Heart right ventricle (tissue), 16 donors: ENCODE results near the gene GAPDH. TPM values are rescaled to one million over a fixed set of nuclear protein-coding genes. Genes with fewer than 3 reads are reported as not detected.
A peak's percentile ranks its signal among the peaks of the same experiment; 100 is the strongest.
"Not testable (repeated sequence)": the region's sequence is repeated elsewhere in the genome, so short reads cannot be mapped to it uniquely, and the experiment has no call there.

Source experiments
- ATAC-seq, 8 donors: fragments of 200-7000 bp; cut with Tn5 transposase; one replicate each; pipeline ENCODE4 v1.9.1; 2020; ENCODE audit warnings: mild to moderate bottlenecking in 8 of 8, moderate library complexity in 8 of 8, moderate number of reproducible peaks in 1 of 8
- DNase-seq, 2 donors: peaks; one replicate each; pipeline ENCODE4 v3.0.0-alpha.2; 2020
- H3K27ac ChIP-seq, 10 donors: fragments of 200-600 bp; sonication (generic) in 2 of 10; one replicate each; pipeline versions ENCODE4 v1.5.0 to v1.8.0; 2020 to 2022; ENCODE audit warnings: mild to moderate bottlenecking in 3 of 10
- H3K27me3 ChIP-seq, 7 donors: fragments of 200-600 bp; one replicate each; pipeline ENCODE4 v1.8.0; 2021 to 2022; ENCODE audit warnings: mild to moderate bottlenecking in 2 of 7
- H3K36me3 ChIP-seq, 9 donors: fragments of 200-600 bp; sonication (generic) in 1 of 9; one replicate each; pipeline versions ENCODE4 v1.5.0 to v1.8.0; 2020 to 2022; ENCODE audit warnings: mild to moderate bottlenecking in 2 of 9
- H3K4me1 ChIP-seq, 9 donors: fragments of 200-600 bp; sonication (generic) in 1 of 9; one replicate each; pipeline versions ENCODE4 v1.5.0 to v1.8.0; 2020 to 2022; ENCODE audit warnings: mild to moderate bottlenecking in 4 of 9
- H3K4me3 ChIP-seq, 10 donors: fragments of 200-600 bp; sonication (generic) in 2 of 10; one replicate each; pipeline versions ENCODE4 v1.5.0 to v1.8.0; 2020 to 2022; ENCODE audit warnings: mild to moderate bottlenecking in 7 of 10, moderate library complexity in 2 of 10
- H3K9me3 ChIP-seq, 11 donors: fragments of 200-600 bp in 10 of 11; sonication (generic) in 2 of 11; one replicate each; pipeline versions ENCODE4 v1.5.0 to v1.8.0; 2013 to 2022; ENCODE audit warnings: mild to moderate bottlenecking in 2 of 11, control low read depth in 1 of 11, moderate library complexity in 1 of 11
- CTCF ChIP-seq, 9 donors: fragments of 200-600 bp; sonication (generic) in 2 of 9; IDR thresholded peaks; one replicate each; pipeline versions ENCODE4 v1.5.0 to v1.8.0; 2021 to 2022; ENCODE audit warnings: antibody characterized with exemption in 9 of 9, mild to moderate bottlenecking in 5 of 9, moderate library complexity in 1 of 9
- WGBS, 2 donors: extraction: QIAGEN DNeasy Blood & Tissue Kit; methylation state at CpG; one replicate each; pipeline ENCODE4 v1.1.7; 2013; ENCODE audit warnings: inconsistent platforms in 1 of 2; 5-methylcytosine and 5-hydroxymethylcytosine counted together
- intact Hi-C, 10 donors: fragments of 100-400 bp; cut with DNase I; formaldehyde crosslinking; loops; one replicate each; pipeline versions ENCODE4 v1.11.1 to v1.14.2; 2022
- long read RNA-seq, 3 donors: library from polyadenylated mRNA; unstranded; transcript quantifications; one replicate each; pipeline ENCODE4 v2.0.0, GENCODE V29; 2020 to 2021
- polyA plus RNA-seq, 2 donors: library from polyadenylated mRNA; stranded (reverse); fragments of 200-250 nt; gene quantifications; one replicate each; pipeline ENCODE4 v1.2.3, GENCODE V29; 2013
- total RNA-seq, 10 donors: library from RNA; stranded (reverse); fragmentation: NEBNext Ultra II Directional in 3 of 10; extraction: Animal tissue kit (Norgen Biotek cat#: 25700) in 3 of 10; gene quantifications; one replicate each; pipeline versions ENCODE4 v1.2.1 to v1.2.4, GENCODE V29; 2021 to 2023
- donor health status: Arrhythmogenic right ventricular cardiomyopathy.
- donor health status: ischemic (EF 13 %, LVEDD 7.1; RV severe dilation, severe dysfunction).
- donor health status: healthy with polysubstance abuse.
- donor health status: DM: no; HTN: yes; CAD: no.
- donor health status: DM: no; HTN: no; CAD: no.
- donor health status: ischemic (EF 25% LVEDD 6.9; RV normal size, moderate dysfunction).
- donor health status: ischemic (EF 25% LVEDD 5.7; RV mildly dilated, moderate dysfunction).
- donor health status: healthy.
- donor health status: DM: yes; HTN: yes; CAD: no.
- donor health status: Ischemic cardiomyopathy.
- donor health status: ischemic (EF 35%, LVEDD 5.7; RV mildly dilated, moderate dysfunction).
- donor health status: nonischemic (EF 11% LVEDD 7.7; RV severe dilation, severe dysfunction).
- donor health status: DM: yes; HTN: yes; CAD: no.
- donor health status: PGD.
- donor health status: ischemic (EF 29% LVEDD 5.4; RV normal size, mild dysfunction).
- donor health status: nonischemic (EF 23%, LVEDD 6.1; RV moderate dilation, normal function).

GAPDH gene
- 1,000 to 10,000 TPM; 4,081 to 7,888 (median 4,666) TPM for total RNA-seq
- 1,000 to 10,000 TPM; 5,840 to 6,426 TPM for polyA plus RNA-seq
- long read RNA-seq, donor 1, transcript GAPDH-201 (9 exons, 1,875 nt): major isoform, 3,727 of 4,166 reads
- long read RNA-seq, donor 1, transcript GAPDH-204 (8 exons, 1,256 nt): minor isoform, 38 of 4,166 reads
- long read RNA-seq, donor 1, partial matches to known transcripts: 261 of 4,166 reads
- long read RNA-seq, donor 1, other reads (novel, unspliced or antisense): 136 of 4,166 reads
- long read RNA-seq, donor 2, transcript GAPDH-204 (8 exons, 1,256 nt): minor isoform, 35 of 5,110 reads
- long read RNA-seq, donor 2, transcript GAPDH-201 (9 exons, 1,875 nt): major isoform, 4,511 of 5,110 reads
- long read RNA-seq, donor 2, partial matches to known transcripts: 391 of 5,110 reads
- long read RNA-seq, donor 2, other reads (novel, unspliced or antisense): 164 of 5,110 reads
- long read RNA-seq, donor 3, transcript GAPDH-205 (9 exons, 1,348 nt): minor isoform, 8 of 5,410 reads
- long read RNA-seq, donor 3, transcript GAPDH-201 (9 exons, 1,875 nt): major isoform, 5,081 of 5,410 reads
- long read RNA-seq, donor 3, transcript GAPDH-204 (8 exons, 1,256 nt): minor isoform, 77 of 5,410 reads
- long read RNA-seq, donor 3, partial matches to known transcripts: 172 of 5,410 reads
- long read RNA-seq, donor 3, other reads (novel, unspliced or antisense): 71 of 5,410 reads

DNA sequence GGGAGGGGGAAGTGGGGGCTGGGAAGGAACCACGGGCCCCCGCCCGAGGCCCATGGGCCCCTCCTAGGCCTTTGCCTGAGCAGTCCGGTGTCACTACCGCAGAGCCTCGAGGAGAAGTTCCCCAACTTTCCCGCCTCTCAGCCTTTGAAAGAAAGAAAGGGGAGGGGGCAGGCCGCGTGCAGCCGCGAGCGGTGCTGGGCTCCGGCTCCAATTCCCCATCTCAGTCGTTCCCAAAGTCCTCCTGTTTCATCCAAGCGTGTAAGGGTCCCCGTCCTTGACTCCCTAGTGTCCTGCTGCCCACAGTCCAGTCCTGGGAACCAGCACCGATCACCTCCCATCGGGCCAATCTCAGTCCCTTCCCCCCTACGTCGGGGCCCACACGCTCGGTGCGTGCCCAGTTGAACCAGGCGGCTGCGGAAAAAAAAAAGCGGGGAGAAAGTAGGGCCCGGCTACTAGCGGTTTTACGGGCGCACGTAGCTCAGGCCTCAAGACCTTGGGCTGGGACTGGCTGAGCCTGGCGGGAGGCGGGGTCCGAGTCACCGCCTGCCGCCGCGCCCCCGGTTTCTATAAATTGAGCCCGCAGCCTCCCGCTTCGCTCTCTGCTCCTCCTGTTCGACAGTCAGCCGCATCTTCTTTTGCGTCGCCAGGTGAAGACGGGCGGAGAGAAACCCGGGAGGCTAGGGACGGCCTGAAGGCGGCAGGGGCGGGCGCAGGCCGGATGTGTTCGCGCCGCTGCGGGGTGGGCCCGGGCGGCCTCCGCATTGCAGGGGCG is at the start of gene GAPDH:
TSS of gene GAPDH (plus strand) at position 595 of the 772 bp plus-strand sequence. CDS start 316 bp downstream, outside the sequence.
- no peaks in the 10 kb centered on the region for H3K9me3 ChIP-seq
- ATAC-seq: peak; percentile 71 to 88 (median 84)
- H3K27me3 ChIP-seq: no peaks in the 10 kb centered on the region
- peak; percentile 92 to 93 for DNase-seq
- 0% methylated on average over 62 of the region's 62 CpGs for WGBS, 2 donors
- intact Hi-C loops: loop anchor here in 8 of 10 donors (2.0 to 10.0 kb wide), 13 partner anchors 19 to 199 kb away; partner anchors contain the start of genes MRPL51 (in 6 of the 8), NCAPD2 (in 5 of the 8), VAMP1 (in 5 of the 8) and TAPBPL (in 1 of the 8)
- H3K4me1 ChIP-seq: peaks cover 17 to 62% (median 54%) of the 10 kb centered on the region in 9 donors
- H3K27ac ChIP-seq: peak within 1 kb of the TSS; percentile 91 to 100 (median 98)
- peak within 1 kb of the TSS; percentile 81 to 99 (median 98) for H3K4me3 ChIP-seq
- peak in 1 of 9 donors; percentile 9 for TF ChIP-seq CTCF (IDR thresholded peaks at IDR 0.05)
- H3K36me3 ChIP-seq: peaks cover 0 to 73% (median 49%) of the 10 kb centered on the region in 9 donors

- whole genome bisulfite sequencing, 2 donors: 86 to 100% methylated on average over 1 of the region's 1 CpG
- no peak overlapping the region for H3K27ac ChIP-seq
These were observed 46.1 kb upstream of the GAPDH start for GRCh38 chr12:6488240-6488639.

GRCh38 chr12:6489449-6489848 is 44.9 kb upstream of the GAPDH start:
- ATAC-seq: no peak
- intact Hi-C loops: no loop called here
- 66% methylated on average over 4 of the region's 4 CpGs for WGBS, 2 donors
- Histone ChIP-seq H3K36me3 (peaks cover 0 to 15% (median 0%) of the 10 kb centered on the region in 9 donors), H3K27ac (no peak overlapping the region), H3K9me3 (no peaks in the 10 kb centered on the region), H3K4me3 (no peak overlapping the region), H3K4me1 (peaks cover 0 to 15% (median 13%) of the 10 kb centered on the region in 9 donors), H3K27me3 (no peaks in the 10 kb centered on the region)
- no peak for TF ChIP-seq CTCF (IDR thresholded peaks at IDR 0.05)
- no peak for DNase-seq

More at GRCh38 chr12:6488240-6488639, 46.1 kb upstream of the GAPDH start:
- H3K27me3 ChIP-seq: no peaks in the 10 kb centered on the region
- no peaks in the 10 kb centered on the region for H3K9me3 ChIP-seq
- DNase-seq (no peak), ATAC-seq (no peak)
- intact Hi-C loops: no loop called here
- H3K4me1 ChIP-seq: peaks cover 0 to 10% (median 8%) of the 10 kb centered on the region in 9 donors
- peaks cover 0 to 15% (median 0%) of the 10 kb centered on the region in 9 donors for H3K36me3 ChIP-seq
- TF ChIP-seq CTCF (IDR thresholded peaks at IDR 0.05): no peak
- H3K4me3 ChIP-seq: no peak overlapping the region

GRCh38 chr12:6490673-6491072 is 43.6 kb upstream of the GAPDH start:
- not testable (repeated sequence) for H3K4me3 ChIP-seq, ATAC-seq, H3K9me3 ChIP-seq, H3K27me3 ChIP-seq, DNase-seq, H3K27ac ChIP-seq
- intact Hi-C loops: loop anchor here in 4 of 10 donors (5.0 kb wide), 1 partner anchor 42 kb away; the partner anchor contains the start of gene GAPDH (in 4 of the 4)
- Histone ChIP-seq H3K36me3 (peaks cover 0 to 19% (median 0%) of the 10 kb centered on the region in 9 donors), H3K4me1 (peaks cover 0 to 26% (median 25%) of the 10 kb centered on the region in 9 donors)
- WGBS, 2 donors: 100% methylated on average over 1 of the region's 1 CpG
